Sigmoid colon (tissue), 4 donors: ENCODE data around the gene GHRH.

Source experiments
- CTCF ChIP-seq, 4 experiments: fragments of 450-650 bp in 3 of 4; fragments of 200-600 bp in 1 of 4; IDR thresholded peaks; one replicate each; pipeline ENCODE4 v1.5.1; 2016 to 2019; ENCODE audit warnings: antibody characterized with exemption in 4 of 4, mild to moderate bottlenecking in 3 of 4, moderate library complexity in 2 of 4
- EP300 ChIP-seq, 4 donors: sonication (generic); formaldehyde crosslinking; IDR thresholded peaks; one replicate each; pipeline ENCODE4 v1.6.1; 2017; ENCODE audit warnings: antibody characterized with exemption in 4 of 4
- POLR2A ChIP-seq, 2 donors: fragments of 450-650 bp; IDR thresholded peaks; one replicate each; pipeline ENCODE4 v1.6.1; 2016; ENCODE audit warnings: antibody characterized with exemption in 2 of 2, mild to moderate bottlenecking in 2 of 2, moderate library complexity in 2 of 2

GRCh38 chr20:37225146-37225545, 36.5 kb downstream of the GHRH start:
- no peak for TF ChIP-seq CTCF (IDR thresholded peaks at IDR 0.05)
- TF ChIP-seq EP300 (IDR thresholded peaks at IDR 0.05), result no peak
- no peak for TF ChIP-seq POLR2A (IDR thresholded peaks at IDR 0.05)
